Vagina (tissue), 2 donors: ENCODE data around the gene LIN7A.

Experiments
- POLR2A ChIP-seq, 2 donors: fragments of 450-650 bp; IDR thresholded peaks; one replicate each; pipeline ENCODE4 v1.6.1; 2017; ENCODE audit warnings: antibody characterized with exemption in 2 of 2, mild to moderate bottlenecking in 2 of 2, moderate library complexity in 2 of 2
- POLR2AphosphoS5 ChIP-seq, 2 donors: sonication (generic); formaldehyde crosslinking; IDR thresholded peaks; one replicate each; pipeline ENCODE4 v1.9.0; 2017; ENCODE audit warnings: antibody characterized with exemption in 2 of 2, mild to moderate bottlenecking in 2 of 2, low read depth in 1 of 2; ENCODE audit not compliant: insufficient read depth in 1 of 2
- TF ChIP-seq, protein P1 (sequence below), 3 experiments: fragments of 450-650 bp in 2 of 3; fragments of 200-600 bp in 1 of 3; sonication (generic) in 1 of 3; IDR thresholded peaks; one replicate each; pipeline ENCODE4 v1.5.1; 2017 to 2019; ENCODE audit warnings: antibody characterized with exemption in 3 of 3, mild to moderate bottlenecking in 2 of 3, moderate library complexity in 2 of 3

DNA sequence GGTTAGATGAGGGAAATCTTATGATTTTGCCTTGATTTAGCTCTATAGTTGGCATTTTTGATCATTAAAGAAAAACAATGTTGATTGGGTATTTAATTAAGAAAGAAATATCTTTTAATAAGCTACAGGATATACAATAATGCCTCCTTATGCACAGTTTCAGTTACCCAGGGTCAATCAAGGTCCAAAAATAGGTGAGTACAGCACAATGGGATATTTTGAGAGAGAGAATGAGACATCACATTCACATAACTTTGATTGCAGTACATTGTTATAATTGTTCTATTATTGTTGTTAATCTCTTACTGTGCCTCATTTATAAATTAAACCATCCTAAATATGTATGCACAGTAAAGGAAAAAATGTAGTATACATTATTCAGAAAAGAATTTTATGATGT lies 118.9 kb downstream of the LIN7A start:
- TF ChIP-seq, protein P1, sequence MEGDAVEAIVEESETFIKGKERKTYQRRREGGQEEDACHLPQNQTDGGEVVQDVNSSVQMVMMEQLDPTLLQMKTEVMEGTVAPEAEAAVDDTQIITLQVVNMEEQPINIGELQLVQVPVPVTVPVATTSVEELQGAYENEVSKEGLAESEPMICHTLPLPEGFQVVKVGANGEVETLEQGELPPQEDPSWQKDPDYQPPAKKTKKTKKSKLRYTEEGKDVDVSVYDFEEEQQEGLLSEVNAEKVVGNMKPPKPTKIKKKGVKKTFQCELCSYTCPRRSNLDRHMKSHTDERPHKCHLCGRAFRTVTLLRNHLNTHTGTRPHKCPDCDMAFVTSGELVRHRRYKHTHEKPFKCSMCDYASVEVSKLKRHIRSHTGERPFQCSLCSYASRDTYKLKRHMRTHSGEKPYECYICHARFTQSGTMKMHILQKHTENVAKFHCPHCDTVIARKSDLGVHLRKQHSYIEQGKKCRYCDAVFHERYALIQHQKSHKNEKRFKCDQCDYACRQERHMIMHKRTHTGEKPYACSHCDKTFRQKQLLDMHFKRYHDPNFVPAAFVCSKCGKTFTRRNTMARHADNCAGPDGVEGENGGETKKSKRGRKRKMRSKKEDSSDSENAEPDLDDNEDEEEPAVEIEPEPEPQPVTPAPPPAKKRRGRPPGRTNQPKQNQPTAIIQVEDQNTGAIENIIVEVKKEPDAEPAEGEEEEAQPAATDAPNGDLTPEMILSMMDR (IDR thresholded peaks at IDR 0.05) = no peak
- no peak for TF ChIP-seq POLR2A (IDR thresholded peaks at IDR 0.05)
- TF ChIP-seq POLR2AphosphoS5 (IDR thresholded peaks at IDR 0.05; ENCODE audit: insufficient read depth in 1 of 2, low read depth in 1 of 2) = no peak
